ENCODE data around the gene INPP5D. TPM values are rescaled to one million over a fixed set of nuclear protein-coding genes. Genes with fewer than 3 reads are reported as not detected.

INPP5D gene
- total RNA-seq, 3 donors from 2014 or later, result 8.2 to 14.4 (median 9.1) TPM

GRCh38 chr2:233202531-233202944 lies 142.4 kb downstream of the INPP5D start:
- Histone ChIP-seq H3K36me3 (ENCODE audit: low read depth) (no peaks in the 10 kb centered on the region), H3K4me3 (no peak overlapping the region), H3K4me1 (ENCODE audit: low read depth) (no peaks in the 10 kb centered on the region), H3K9me3 (no peaks in the 10 kb centered on the region)
- intact Hi-C loops (cut with DNase I, micrococcal nuclease), result no loop called here
- no peak for DNase-seq
- TF ChIP-seq CTCF (IDR thresholded peaks at IDR 0.05), result no peak
- peak; percentile 10 for ATAC-seq

GRCh38 chr2:233203060-233203459 lies 142.9 kb downstream of the INPP5D start:
- intact Hi-C loops (cut with DNase I, micrococcal nuclease), result no loop called here
- no peak for TF ChIP-seq CTCF (IDR thresholded peaks at IDR 0.05)
- H3K36me3 ChIP-seq (ENCODE audit: low read depth), result no peaks in the 10 kb centered on the region

GRCh38 chr2:233204286-233204936 lies 144.3 kb downstream of the INPP5D start:
- no peak for ATAC-seq
- DNase-seq, result no peak
- intact Hi-C loops (cut with DNase I, micrococcal nuclease), result no loop called here
- Histone ChIP-seq H3K36me3 (ENCODE audit: low read depth) (no peaks in the 10 kb centered on the region), H3K9me3 (no peaks in the 10 kb centered on the region), H3K4me3 (no peak overlapping the region), H3K4me1 (ENCODE audit: low read depth) (no peaks in the 10 kb centered on the region)
- TF ChIP-seq CTCF (IDR thresholded peaks at IDR 0.05), result no peak

More at GRCh38 chr2:233203060-233203459, 142.9 kb downstream of the INPP5D start:
- ATAC-seq (no peak), DNase-seq (no peak)
- H3K4me3 ChIP-seq, result no peak overlapping the region
- H3K9me3 ChIP-seq, result no peaks in the 10 kb centered on the region
- no peaks in the 10 kb centered on the region for H3K4me1 ChIP-seq (ENCODE audit: low read depth)

GRCh38 chr2:233208382-233209116 lies 148.4 kb downstream of the INPP5D start:
- intact Hi-C loops (cut with DNase I, micrococcal nuclease), result no loop called here
- no peaks in the 10 kb centered on the region for H3K4me1 ChIP-seq (ENCODE audit: low read depth)
- no peak overlapping the region for H3K4me3 ChIP-seq
- no peaks in the 10 kb centered on the region for H3K36me3 ChIP-seq (ENCODE audit: low read depth)
- DNase-seq (no peak), ATAC-seq (peak; percentile 29)
- H3K9me3 ChIP-seq, result no peaks in the 10 kb centered on the region
- TF ChIP-seq CTCF (IDR thresholded peaks at IDR 0.05), result no peak

- no peaks in the 10 kb centered on the region for H3K9me3 ChIP-seq
- H3K4me3 ChIP-seq, result no peak overlapping the region
- TF ChIP-seq CTCF (IDR thresholded peaks at IDR 0.05), result no peak
- DNase-seq (no peak), ATAC-seq (no peak)
- no peaks in the 10 kb centered on the region for H3K36me3 ChIP-seq (ENCODE audit: low read depth)
- intact Hi-C loops (cut with DNase I, micrococcal nuclease), result no loop called here
- no peaks in the 10 kb centered on the region for H3K4me1 ChIP-seq (ENCODE audit: low read depth)
These were observed 149.0 kb downstream of the INPP5D start for GRCh38 chr2:233209117-233209532.
